Measurements from ENCODE around the gene PSME2. TPM values are rescaled to one million over a fixed set of nuclear protein-coding genes. Genes with fewer than 3 reads are reported as not detected.
A peak's percentile ranks its signal among the peaks of the same experiment; 100 is the strongest.

PSME2 gene
- total and polyA plus RNA-seq, 2 of the 13 experiments (the other 11 are each of a cell fraction or from before 2014, with no cell fraction given) = 332 to 716 TPM

DNA sequence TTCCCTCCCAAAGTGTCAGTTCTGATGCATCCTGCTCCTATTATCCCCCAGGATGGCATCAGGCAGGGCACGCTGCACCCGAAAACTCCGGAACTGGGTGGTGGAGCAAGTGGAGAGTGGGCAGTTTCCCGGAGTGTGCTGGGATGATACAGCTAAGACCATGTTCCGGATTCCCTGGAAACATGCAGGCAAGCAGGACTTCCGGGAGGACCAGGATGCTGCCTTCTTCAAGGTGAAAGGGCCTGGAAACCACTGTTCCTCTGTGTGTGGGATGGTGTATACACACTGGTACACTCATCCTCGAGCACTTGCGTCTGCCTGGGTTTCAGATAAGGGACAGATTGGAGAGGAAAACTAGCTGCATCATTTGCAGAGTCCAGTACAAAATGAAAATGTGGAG lies 15.7 kb upstream of the PSME2 start:
- WGBS (ENCODE audit: low lambda C conversion rate) = 97% methylated on average over 8 of the region's 8 CpGs
- BruUV-seq (replicated peaks) = no TSS peak
- ChIA-PET CTCF (ENCODE audit: low intra/inter-chr PET ratio, low total read pairs) (interaction anchor here (2.3 to 2.4 kb wide), 2 partner anchors 54 to 148 kb away, joined by 12 read pairs; no protein-coding TSS in a partner anchor), POLR2A (interaction anchor here (0.9 to 11.8 kb wide), 27 partner anchors 11 to 1184 kb away, joined by 3 to 233 read pairs (median 13); partner anchors contain the start of genes CHMP4A, CIDEB, DCAF11 and EMC9)
- H3K4me1 ChIP-seq (ENCODE audit: insufficient read depth, low read length) = peaks cover 28% of the 10 kb centered on the region
- H3K9ac ChIP-seq (ENCODE audit: insufficient read depth, low read depth, low read length) = peak overlapping the region; percentile 76
- H3K9me3 ChIP-seq (ENCODE audit: low read length) = no peaks in the 10 kb centered on the region
- H3K27ac ChIP-seq (ENCODE audit: extremely low read length, insufficient read depth, low read length) = no peak overlapping the region
- H2AFZ ChIP-seq (ENCODE audit: low read length) = no peak overlapping the region
- FAIRE-seq (no peak), ATAC-seq (no peak), DNase-seq (ENCODE audit: low spot score) (no peak)
- in situ Hi-C loops (cut with HindIII; ENCODE audit: extremely low pct_ligation_motif_present, low pct_unique_long_range_greater_than_20kb) (loop anchor here (5.0 kb wide), 1 partner anchor 105 kb away; no protein-coding TSS in a partner anchor), intact Hi-C loops (cut with micrococcal nuclease; ENCODE audit: unreplicated experiment) (no loop called here)
- H3K36me3 ChIP-seq (replicated peaks in 1 of 2; ENCODE audit: control insufficient read depth in 1 of 2, insufficient read depth in 2 of 2, low read length in 2 of 2) = peaks cover 52 to 66% of the 10 kb centered on the region in 2 experiments; a peak in 4 of 5 replicates
- no peaks in the 10 kb centered on the region for H4K20me1 ChIP-seq (ENCODE audit: insufficient read depth, low read length)
- H3K4me3 ChIP-seq (replicated peaks in 1 of 3; ENCODE audit: insufficient read depth in 1 of 3, low read depth in 2 of 3, low read length in 3 of 3) = peak overlapping the region; percentile 1 to 78 (median 50); a peak in 4 of 6 replicates
- H3K4me2 ChIP-seq (ENCODE audit: low read depth, low read length) = peak overlapping the region; percentile 98
- H3K27me3 ChIP-seq (ENCODE audit: control insufficient read depth in 1 of 2, insufficient read depth in 2 of 2, low read length in 2 of 2) = no peaks in the 10 kb centered on the region; a peak in 1 of 5 replicates
- H3K79me2 ChIP-seq (ENCODE audit: insufficient read depth, low read length) = peaks cover 5% of the 10 kb centered on the region
- TF ChIP-seq MTA1 (CRISPR knock-in tag; IDR thresholded peaks at IDR 0.05; ENCODE audit: borderline replicate concordance) = 0 out of 2 replicates have a peak, but pooled peaks have one; percentile 32
- no peak for TF ChIP-seq MTF2 (CRISPR knock-in tag; IDR thresholded peaks at IDR 0.05; ENCODE audit: borderline replicate concordance)
- TF ChIP-seq ZBTB34 (CRISPR knock-in tag; IDR thresholded peaks at IDR 0.05) = 0 out of 2 replicates have a peak, but pooled peaks have one; percentile 13
- TF ChIP-seq, protein P1, sequence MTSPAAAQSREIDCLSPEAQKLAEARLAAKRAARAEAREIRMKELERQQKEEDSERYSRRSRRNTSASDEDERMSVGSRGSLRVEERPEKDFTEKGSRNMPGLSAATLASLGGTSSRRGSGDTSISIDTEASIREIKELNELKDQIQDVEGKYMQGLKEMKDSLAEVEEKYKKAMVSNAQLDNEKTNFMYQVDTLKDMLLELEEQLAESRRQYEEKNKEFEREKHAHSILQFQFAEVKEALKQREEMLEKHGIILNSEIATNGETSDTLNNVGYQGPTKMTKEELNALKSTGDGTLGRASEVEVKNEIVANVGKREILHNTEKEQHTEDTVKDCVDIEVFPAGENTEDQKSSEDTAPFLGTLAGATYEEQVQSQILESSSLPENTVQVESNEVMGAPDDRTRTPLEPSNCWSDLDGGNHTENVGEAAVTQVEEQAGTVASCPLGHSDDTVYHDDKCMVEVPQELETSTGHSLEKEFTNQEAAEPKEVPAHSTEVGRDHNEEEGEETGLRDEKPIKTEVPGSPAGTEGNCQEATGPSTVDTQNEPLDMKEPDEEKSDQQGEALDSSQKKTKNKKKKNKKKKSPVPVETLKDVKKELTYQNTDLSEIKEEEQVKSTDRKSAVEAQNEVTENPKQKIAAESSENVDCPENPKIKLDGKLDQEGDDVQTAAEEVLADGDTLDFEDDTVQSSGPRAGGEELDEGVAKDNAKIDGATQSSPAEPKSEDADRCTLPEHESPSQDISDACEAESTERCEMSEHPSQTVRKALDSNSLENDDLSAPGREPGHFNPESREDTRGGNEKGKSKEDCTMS (CRISPR knock-in tag; conservative IDR thresholded peaks at IDR 0.05) = no peak
- TF ChIP-seq, protein P2, sequence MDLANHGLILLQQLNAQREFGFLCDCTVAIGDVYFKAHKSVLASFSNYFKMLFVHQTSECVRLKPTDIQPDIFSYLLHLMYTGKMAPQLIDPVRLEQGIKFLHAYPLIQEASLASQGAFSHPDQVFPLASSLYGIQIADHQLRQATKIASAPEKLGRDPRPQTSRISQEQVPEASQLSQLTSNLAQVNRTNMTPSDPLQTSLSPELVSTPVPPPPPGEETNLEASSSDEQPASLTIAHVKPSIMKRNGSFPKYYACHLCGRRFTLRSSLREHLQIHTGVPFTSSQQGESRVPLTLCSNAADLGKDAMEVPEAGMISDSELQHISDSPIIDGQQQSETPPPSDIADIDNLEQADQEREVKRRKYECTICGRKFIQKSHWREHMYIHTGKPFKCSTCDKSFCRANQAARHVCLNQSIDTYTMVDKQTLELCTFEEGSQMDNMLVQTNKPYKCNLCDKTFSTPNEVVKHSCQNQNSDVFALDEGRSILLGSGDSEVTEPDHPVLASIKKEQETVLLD (CRISPR knock-in tag; IDR thresholded peaks at IDR 0.05; ENCODE audit: low read depth) = no peak
- TF ChIP-seq ZNF318 (CRISPR knock-in tag; IDR thresholded peaks at IDR 0.05) = 0 out of 2 replicates have a peak, but pooled peaks have one; percentile 48
- no peak for TF ChIP-seq ZFP37 (CRISPR knock-in tag; IDR thresholded peaks at IDR 0.05; ENCODE audit: borderline replicate concordance)
- TF ChIP-seq SP140L (CRISPR knock-in tag; IDR thresholded peaks at IDR 0.05; ENCODE audit: borderline replicate concordance) = no peak
- TF ChIP-seq SUZ12 (IDR thresholded peaks at IDR 0.05; ENCODE audit: low read depth, low read length) = no peak
- TF ChIP-seq STAT5B (CRISPR knock-in tag; IDR thresholded peaks at IDR 0.05) = no peak
